RKO (cell line): ENCODE results near the gene ATG4A.

Experiments used
- DNase-seq: peaks from one replicate; pipeline ENCODE4 v3.0.0-alpha.2; 2016; ENCODE audit warnings: low spot score

Gene ATG4A

DNA sequence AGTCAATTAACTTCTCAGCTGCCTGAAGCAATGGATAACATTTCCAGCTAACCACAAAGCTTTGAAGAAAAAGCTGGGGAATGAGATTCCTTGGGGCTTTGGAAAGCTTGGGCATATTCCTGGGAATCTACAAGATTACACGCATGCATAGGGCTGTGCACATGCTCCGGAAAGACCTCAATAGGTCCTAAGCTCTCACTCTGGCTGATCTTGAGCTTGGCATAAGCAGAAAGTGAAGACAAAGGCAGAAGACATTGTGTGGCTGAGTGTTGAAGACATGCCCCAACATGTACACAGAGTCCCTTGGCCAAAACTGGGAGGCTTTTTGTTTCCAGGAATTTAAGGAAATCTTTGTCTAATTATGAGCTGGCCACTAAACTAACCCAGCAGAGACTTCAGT, 31.2 kb downstream of the ATG4A start:
- DNase-seq, result no peak

GRCh38 chrX:108123591-108124366, 32.2 kb downstream of the ATG4A start:
- no peak for DNase-seq

GRCh38 chrX:108126661-108127060, 35.1 kb downstream of the ATG4A start:
- DNase-seq, result no peak

- DNase-seq, result no peak
Measured at GRCh38 chrX:108127152-108127551, 35.6 kb downstream of the ATG4A start.

GRCh38 chrX:108130889-108131288, 39.3 kb downstream of the ATG4A start:
- no peak for DNase-seq

GRCh38 chrX:108131471-108131870, 39.9 kb downstream of the ATG4A start:
- DNase-seq, result no peak

DNA sequence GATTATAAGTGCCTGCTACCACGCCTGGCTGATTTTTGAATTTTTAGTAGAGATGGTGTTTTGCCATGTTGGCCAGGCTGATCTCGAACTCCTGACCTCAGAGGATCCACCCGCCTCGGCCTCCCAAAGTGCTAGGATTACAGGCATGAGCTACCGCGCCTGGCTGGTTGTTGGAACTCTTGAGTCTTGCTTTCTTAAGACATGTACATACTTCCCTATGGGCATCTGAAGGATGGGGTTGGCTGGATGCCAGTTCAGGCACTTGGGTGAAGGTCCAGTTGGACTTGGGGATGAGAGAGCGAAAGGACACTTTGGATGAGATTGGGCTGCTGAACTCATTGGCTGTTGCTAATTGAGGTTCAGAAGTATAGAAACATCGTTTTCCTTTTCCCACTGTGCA, 40.5 kb downstream of the ATG4A start:
- no peak for DNase-seq

DNA sequence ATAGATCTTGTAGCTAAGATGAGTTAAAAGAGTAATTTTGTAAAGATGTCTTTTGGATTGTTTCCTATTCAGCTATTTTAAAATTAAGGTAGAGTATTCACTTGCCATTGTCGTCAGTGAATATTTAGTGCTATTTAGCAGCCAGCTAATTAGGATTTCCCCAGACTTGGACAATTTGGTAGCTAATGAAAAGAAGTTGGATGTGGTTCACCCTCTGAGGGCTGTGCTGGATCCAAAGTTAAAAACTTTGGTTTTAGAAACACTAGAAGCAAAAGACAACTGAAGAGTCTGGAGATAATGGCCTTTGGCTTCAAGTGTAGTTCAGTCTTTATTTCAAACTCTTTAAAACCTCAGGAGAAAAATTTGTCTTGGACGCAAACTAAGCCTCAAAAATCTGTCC, 41.3 kb downstream of the ATG4A start:
- DNase-seq, result no peak

GRCh38 chrX:108134724-108135123, 43.1 kb downstream of the ATG4A start:
- no peak for DNase-seq

DNA sequence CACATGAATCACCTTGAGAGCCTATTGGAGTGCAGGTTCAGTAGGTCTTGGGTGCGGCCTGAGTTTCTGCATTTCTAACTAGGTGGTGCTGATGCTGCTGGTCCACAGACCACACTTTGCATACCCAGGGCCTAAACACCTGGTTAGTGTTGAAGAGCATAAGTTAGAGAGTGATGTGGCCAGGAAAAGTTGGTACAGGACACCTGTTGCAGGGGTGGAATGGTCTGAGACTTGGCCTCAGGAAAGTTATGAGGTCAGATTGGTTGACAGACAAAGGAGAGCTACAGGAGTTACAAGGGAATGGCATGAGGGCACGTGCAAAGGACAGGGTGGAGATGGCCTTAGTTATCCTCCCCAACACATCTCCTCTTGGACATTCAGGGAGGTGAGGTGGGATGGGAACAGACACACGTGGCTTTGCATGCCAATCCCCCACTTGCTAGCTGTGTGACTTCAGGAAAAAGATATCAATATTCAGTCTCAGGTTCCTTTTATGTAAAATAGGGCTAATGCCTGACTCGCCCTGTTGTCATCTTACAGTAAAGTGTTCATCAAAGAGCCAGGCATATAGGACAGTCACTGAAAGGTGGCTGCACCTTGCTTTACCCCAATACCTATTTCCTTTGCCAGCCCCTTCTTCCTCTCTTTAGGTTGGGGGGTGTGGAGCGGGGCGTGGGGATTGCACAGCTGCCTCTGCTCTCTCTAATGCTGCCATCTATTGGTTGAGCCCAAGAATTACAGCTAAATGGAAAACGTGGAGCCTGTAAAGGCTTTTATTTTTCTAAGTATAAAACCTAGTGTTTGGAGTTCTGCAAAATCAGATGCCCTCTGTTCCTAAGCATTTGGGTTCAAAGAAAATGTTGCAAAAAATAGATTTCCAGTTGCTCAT, 47.5 kb downstream of the ATG4A start:
- DNase-seq, result peak; percentile 0

DNA sequence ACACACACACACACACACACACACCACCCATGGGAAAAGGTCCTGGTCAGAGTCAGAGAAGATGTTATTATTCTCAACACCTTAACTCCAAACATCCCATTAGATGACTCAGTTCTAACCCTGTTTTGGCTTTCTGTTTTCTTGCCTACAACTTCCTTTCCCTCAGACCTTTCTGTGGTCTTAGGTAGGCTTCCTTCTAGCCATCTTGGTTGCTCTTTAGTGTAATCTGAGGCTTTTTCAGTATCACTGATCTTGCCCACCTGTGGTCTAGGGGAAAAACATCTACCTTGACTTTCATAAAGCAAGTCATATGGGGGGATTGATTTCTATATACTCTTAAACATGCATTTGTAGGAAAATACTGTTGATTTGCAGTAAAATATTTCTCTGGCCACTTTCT, 56.9 kb downstream of the ATG4A start:
- no peak for DNase-seq

DNA sequence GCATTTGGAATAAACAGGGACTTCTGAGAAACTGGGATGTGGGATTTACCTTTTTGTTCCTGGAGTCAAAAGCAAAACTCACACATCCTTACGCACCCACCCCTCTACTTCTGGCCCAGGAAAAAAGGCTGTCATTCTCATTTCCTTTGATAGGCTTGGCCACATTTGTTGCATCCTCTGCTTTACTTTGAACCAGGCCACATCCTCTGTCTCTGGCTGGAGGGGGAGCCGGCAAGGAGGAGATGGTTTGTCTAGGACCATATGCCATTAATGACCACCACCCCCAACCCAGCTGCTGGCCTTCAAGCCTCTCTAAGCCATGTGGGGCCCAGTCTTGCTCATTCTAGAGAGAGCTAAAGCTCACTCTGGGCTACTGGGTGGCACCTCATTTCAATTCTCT, 64.5 kb downstream of the ATG4A start:
- no peak for DNase-seq

GRCh38 chrX:108156934-108157466, 65.4 kb downstream of the ATG4A start:
- DNase-seq, result no peak

- DNase-seq, result no peak
Measured at GRCh38 chrX:108157628-108158027, 66.0 kb downstream of the ATG4A start.

DNA sequence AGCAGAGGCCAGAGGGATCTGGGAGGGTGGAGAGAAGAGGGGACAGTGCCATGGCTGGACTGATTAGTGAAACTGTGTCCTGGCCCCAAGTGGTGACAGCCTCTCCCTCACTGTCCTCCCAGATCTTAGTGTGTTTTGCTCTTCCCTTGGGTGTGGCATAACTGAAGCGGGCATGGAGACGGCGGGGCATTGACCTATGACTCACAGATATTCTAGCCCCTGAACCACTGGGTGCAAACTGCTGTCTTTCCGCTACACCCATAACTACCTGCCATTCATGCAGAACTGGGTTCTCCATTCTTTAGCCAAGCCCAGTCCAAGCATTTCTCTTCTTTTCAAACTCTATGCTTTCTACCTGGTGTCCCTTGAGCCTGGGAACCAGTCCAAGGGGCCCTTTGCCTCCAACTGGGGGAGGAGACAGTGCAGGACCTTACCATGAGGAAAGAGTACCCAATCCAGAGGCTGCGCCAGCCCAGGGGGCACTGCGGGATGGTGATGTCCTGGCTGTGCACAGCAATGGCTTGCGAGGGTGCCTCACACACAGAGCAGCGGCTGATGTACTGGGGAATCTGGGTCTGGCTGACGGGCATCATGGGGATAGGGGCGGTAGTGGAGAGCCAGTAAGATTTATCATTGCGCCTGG, 67.6 kb downstream of the ATG4A start:
- no peak for DNase-seq

- DNase-seq, result no peak
Measured at GRCh38 chrX:108160309-108160708, 68.7 kb downstream of the ATG4A start.

- no peak for DNase-seq
Measured at GRCh38 chrX:108162265-108162664, 70.7 kb downstream of the ATG4A start.

- no peak for DNase-seq
Measured at GRCh38 chrX:108163333-108164082, 71.9 kb downstream of the ATG4A start.

DNA sequence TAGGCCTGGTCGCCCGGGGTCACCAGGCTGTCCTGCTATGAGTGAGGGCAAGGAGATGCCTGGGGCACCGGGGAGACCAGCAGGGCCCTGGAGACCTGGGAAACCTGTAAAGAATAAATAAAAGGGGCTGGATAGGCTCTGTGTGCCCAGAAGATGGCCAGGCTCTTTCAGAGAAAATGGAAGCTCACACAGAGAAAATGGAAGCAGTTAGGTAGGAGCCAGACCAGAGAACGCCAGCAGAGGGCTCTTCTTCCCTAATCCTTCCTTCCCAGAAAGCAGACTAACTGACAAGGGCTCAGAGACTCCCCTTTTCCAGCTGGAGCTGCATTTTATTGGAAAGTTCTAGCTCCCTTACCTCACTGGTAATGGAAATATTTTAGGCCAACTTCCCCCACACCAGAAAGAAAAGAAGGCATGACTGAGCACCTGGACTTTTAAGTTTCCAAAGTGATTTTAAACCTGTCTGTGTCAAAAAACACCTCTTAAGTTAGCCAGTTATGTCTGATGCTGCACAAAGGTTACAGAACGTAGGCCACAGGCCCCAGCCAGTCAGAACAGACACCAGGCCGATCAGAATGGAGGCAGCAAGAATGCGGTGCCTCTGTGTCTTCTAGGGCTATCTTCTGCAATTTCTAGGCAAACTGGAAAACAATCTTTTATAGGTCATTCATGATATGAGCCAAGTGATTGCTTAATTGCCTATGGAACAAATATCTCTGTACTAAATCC, 74.0 kb downstream of the ATG4A start:
- DNase-seq, result peak; percentile 54

GRCh38 chrX:108167211-108167872, 75.8 kb downstream of the ATG4A start:
- DNase-seq, result peak; percentile 37
